H9 (cell line): ENCODE measurements around the gene CTIF. TPM values are rescaled to one million over a fixed set of nuclear protein-coding genes. Genes with fewer than 3 reads are reported as not detected.

Experiments used
- DNase-seq: peaks from one replicate; pipeline ENCODE4 v3.0.0-alpha.2; 2017
- H2AFZ ChIP-seq: one replicate; pipeline ENCODE4 v1.6.1; 2013; ENCODE audit warnings: mild to moderate bottlenecking, low read length, control low read depth, moderate library complexity
- H2AK5ac ChIP-seq: 2 replicates; pipeline ENCODE4 v1.6.1; 2013; ENCODE audit warnings: low read length, control low read depth, mixed read lengths; ENCODE audit not compliant: insufficient read length
- H2BK120ac ChIP-seq: one replicate; pipeline ENCODE4 v1.6.1; 2013; ENCODE audit warnings: low read depth, mild to moderate bottlenecking, low read length, control low read depth, inconsistent platforms; ENCODE audit not compliant: poor library complexity, severe bottlenecking
- H2BK12ac ChIP-seq: 2 replicates; pipeline ENCODE4 v1.6.1; 2013; ENCODE audit warnings: low read length, control low read depth, mixed read lengths, low read depth; ENCODE audit not compliant: insufficient read length
- H2BK15ac ChIP-seq: 2 replicates; pipeline ENCODE4 v1.6.1; 2013; ENCODE audit warnings: low read depth, low read length, control low read depth
- H2BK20ac ChIP-seq: one replicate; pipeline ENCODE4 v1.6.1; 2013; ENCODE audit warnings: low read depth, mild to moderate bottlenecking, low read length, control low read depth, inconsistent platforms; ENCODE audit not compliant: poor library complexity, severe bottlenecking
- H2BK5ac ChIP-seq: 2 replicates; pipeline ENCODE4 v1.6.1; 2013; ENCODE audit warnings: low read length, control low read depth, mixed read lengths; ENCODE audit not compliant: insufficient read length
- H3K14ac ChIP-seq: 2 replicates; pipeline ENCODE4 v1.6.1; 2013; ENCODE audit warnings: low read length, control low read depth; ENCODE audit not compliant: insufficient read depth
- H3K18ac ChIP-seq: 2 replicates; pipeline ENCODE4 v1.6.1; 2013; ENCODE audit warnings: low read depth, mild to moderate bottlenecking, mixed read lengths, low read length, control low read depth; ENCODE audit not compliant: insufficient read length
- H3K23ac ChIP-seq: 2 replicates; pipeline ENCODE4 v1.6.1; 2013; ENCODE audit warnings: low read length, control low read depth, mixed read lengths, low read depth; ENCODE audit not compliant: insufficient read length
- H3K23me2 ChIP-seq: 2 replicates; pipeline ENCODE4 v1.6.1; 2013; ENCODE audit warnings: low read depth, mild to moderate bottlenecking, mixed read lengths, low read length, control low read depth; ENCODE audit not compliant: insufficient read length, poor library complexity, severe bottlenecking
- H3K27ac ChIP-seq: 2 replicates; pipeline ENCODE4 v1.5.1; 2013; ENCODE audit warnings: low read length, control low read depth, mixed read lengths, low read depth; ENCODE audit not compliant: insufficient read length
- H3K27me3 ChIP-seq: 2 replicates; pipeline ENCODE4 v1.6.1; 2013; ENCODE audit warnings: low read length, control low read depth, inconsistent platforms; ENCODE audit not compliant: insufficient read depth
- H3K4ac ChIP-seq: 2 replicates; pipeline ENCODE4 v1.6.1; 2013; ENCODE audit warnings: low read depth, mild to moderate bottlenecking, control low read depth, inconsistent platforms, low read length, moderate library complexity
- H3K4me1 ChIP-seq: 2 replicates; pipeline ENCODE4 v1.6.1; 2013; ENCODE audit warnings: low read length, control low read depth, inconsistent platforms; ENCODE audit not compliant: insufficient read depth
- H3K4me2 ChIP-seq: 2 replicates; pipeline ENCODE4 v1.6.1; 2013; ENCODE audit warnings: low read length, control low read depth, mixed read lengths; ENCODE audit not compliant: insufficient read length, insufficient read depth
- H3K56ac ChIP-seq: 2 replicates; pipeline ENCODE4 v1.6.1; 2013; ENCODE audit warnings: low read depth, mild to moderate bottlenecking, mixed read lengths, low read length, control low read depth; ENCODE audit not compliant: insufficient read length
- H3K79me1 ChIP-seq: 2 replicates; pipeline ENCODE4 v1.6.1; 2013; ENCODE audit warnings: low read depth, mild to moderate bottlenecking, moderate library complexity, low read length, control low read depth, inconsistent platforms; ENCODE audit not compliant: insufficient read depth, poor library complexity, severe bottlenecking
- H3K79me2 ChIP-seq: 2 replicates; pipeline ENCODE4 v1.6.1; 2013; ENCODE audit warnings: low read length, control low read depth, inconsistent platforms; ENCODE audit not compliant: insufficient read depth
- H3K9ac ChIP-seq: 2 replicates; pipeline ENCODE4 v1.6.1; 2013; ENCODE audit warnings: low read length, control low read depth, mixed read lengths; ENCODE audit not compliant: insufficient read length; ENCODE audit errors: extremely low read depth
- H3K9me3 ChIP-seq: one replicate; pipeline ENCODE4 v1.6.1; 2013; ENCODE audit warnings: low read depth, low read length, inconsistent platforms; ENCODE audit not compliant: control insufficient read depth
- H3T11ph ChIP-seq: one replicate; pipeline ENCODE4 v1.6.1; 2013; ENCODE audit warnings: mild to moderate bottlenecking, low read length, control low read depth, inconsistent platforms
- H4K20me1 ChIP-seq: one replicate; pipeline ENCODE4 v1.6.1; 2013; ENCODE audit not compliant: control insufficient read depth, insufficient read length, insufficient read depth
- H4K5ac ChIP-seq: 2 replicates; pipeline ENCODE4 v1.6.1; 2013; ENCODE audit warnings: low read depth, mild to moderate bottlenecking, mixed read lengths, low read length, control low read depth; ENCODE audit not compliant: insufficient read length
- H4K8ac ChIP-seq: replicated peaks from 2 replicates; pipeline ENCODE4 v1.6.1; 2013; ENCODE audit warnings: low read length, control low read depth, mixed read lengths, low read depth; ENCODE audit not compliant: insufficient read length
- H4K91ac ChIP-seq: 2 replicates; pipeline ENCODE4 v1.6.1; 2013; ENCODE audit warnings: low read depth, mild to moderate bottlenecking, moderate library complexity, mixed read lengths, low read length, control low read depth; ENCODE audit not compliant: insufficient read length
- H3K27ac Mint-ChIP-seq, 3 experiments: 2 replicates in 2 of 3; 3 replicates in 1 of 3; pipeline ENCODE4 v1.8.0; 2020 to 2021; ENCODE audit warnings: mixed read lengths in 3 of 3, mild to moderate bottlenecking in 1 of 3, moderate library complexity in 1 of 3
- H3K27me3 Mint-ChIP-seq: 2 replicates; pipeline ENCODE4 v1.8.0; 2021; ENCODE audit warnings: low read depth, mild to moderate bottlenecking, moderate library complexity, mixed read lengths
- H3K36me3 Mint-ChIP-seq, 3 experiments: 2 replicates in 2 of 3; 3 replicates in 1 of 3; pipeline ENCODE4 v1.8.0; 2020 to 2021; ENCODE audit warnings: low read depth in 3 of 3, mixed read lengths in 3 of 3; ENCODE audit not compliant: insufficient read depth in 1 of 3
- H3K4me1 Mint-ChIP-seq, 2 experiments: 2 replicates each; pipeline ENCODE4 v1.8.0; 2020; ENCODE audit warnings: mixed read lengths in 2 of 2
- H3K4me3 Mint-ChIP-seq, 2 experiments: 2 replicates in 1 of 2; 3 replicates in 1 of 2; pipeline ENCODE4 v1.8.0; 2020 to 2021; ENCODE audit warnings: mild to moderate bottlenecking in 2 of 2, mixed read lengths in 2 of 2, moderate library complexity in 1 of 2
- H3K9me3 Mint-ChIP-seq, 2 experiments: 2 replicates in 1 of 2; 3 replicates in 1 of 2; pipeline ENCODE4 v1.8.0; 2020; ENCODE audit warnings: mild to moderate bottlenecking in 2 of 2, mixed read lengths in 2 of 2, moderate library complexity in 1 of 2
- CTCF ChIP-seq: fragments of 200-600 bp; sonication (generic); conservative IDR thresholded peaks from 3 replicates; pipeline ENCODE4 v1.8.0; 2021; ENCODE audit warnings: antibody characterized with exemption, mild to moderate bottlenecking
- WGBS: extraction: QIAGEN DNeasy Blood & Tissue Kit; methylation state at CpG from one replicate; pipeline ENCODE4 v1.1.7; 2013; ENCODE audit warnings: missing lambda C conversion rate, low lambda C conversion rate, mixed read lengths; ENCODE audit not compliant: insufficient read length; ENCODE audit errors: extremely low coverage; 5-methylcytosine and 5-hydroxymethylcytosine counted together
- total RNA-seq: library from RNA; stranded (reverse); gene quantifications from 2 replicates; pipeline ENCODE4 v1.2.1, GENCODE V29; 2021

The CTIF gene
- total RNA-seq, 1 experiment from 2014 or later: 15.8 TPM

GRCh38 chr18:48730010-48730409 is 191.2 kb downstream of the CTIF start:
- Histone ChIP-seq H2AK5ac (no peak overlapping the region), H3K27me3 (no peaks in the 10 kb centered on the region), H3K4ac (no peak overlapping the region), H2AFZ (no peak overlapping the region), H2BK12ac (no peak overlapping the region), H3K4me1 (peaks cover 2% of the 10 kb centered on the region; the same call in 1 of the 2 replicates), H4K91ac (no peak overlapping the region), H3K23ac (no peak overlapping the region), H4K5ac (no peak overlapping the region), H3T11ph (no peak overlapping the region), H2BK20ac (no peak overlapping the region), H3K79me1 (no peaks in the 10 kb centered on the region), H3K56ac (no peak overlapping the region), H2BK120ac (no peak overlapping the region), H3K4me2 (no peak overlapping the region), H3K9me3 (no peaks in the 10 kb centered on the region), H3K23me2 (no peaks in the 10 kb centered on the region), H4K20me1 (no peaks in the 10 kb centered on the region), H3K79me2 (no peaks in the 10 kb centered on the region), H4K8ac (no peak overlapping the region), H3K9ac (no peak overlapping the region), H3K14ac (no peak overlapping the region), H2BK5ac (no peak overlapping the region), H2BK15ac (no peak overlapping the region), H3K18ac (no peak overlapping the region), H3K27ac (no peak overlapping the region)
- Mint-ChIP-seq H3K27ac (no peak overlapping the region), H3K9me3 (no peaks in the 10 kb centered on the region), H3K4me1 (peaks cover 15 to 18% of the 10 kb centered on the region in 2 experiments), H3K4me3 (no peak overlapping the region), H3K36me3 (no peaks in the 10 kb centered on the region), H3K27me3 (no peaks in the 10 kb centered on the region)
- no peak for DNase-seq
- no CpG with 5 or more reads among the region's 12 CpGs for WGBS
- no peak for TF ChIP-seq CTCF
